Measurements from ENCODE around the gene CR1.

The CR1 gene

DNA sequence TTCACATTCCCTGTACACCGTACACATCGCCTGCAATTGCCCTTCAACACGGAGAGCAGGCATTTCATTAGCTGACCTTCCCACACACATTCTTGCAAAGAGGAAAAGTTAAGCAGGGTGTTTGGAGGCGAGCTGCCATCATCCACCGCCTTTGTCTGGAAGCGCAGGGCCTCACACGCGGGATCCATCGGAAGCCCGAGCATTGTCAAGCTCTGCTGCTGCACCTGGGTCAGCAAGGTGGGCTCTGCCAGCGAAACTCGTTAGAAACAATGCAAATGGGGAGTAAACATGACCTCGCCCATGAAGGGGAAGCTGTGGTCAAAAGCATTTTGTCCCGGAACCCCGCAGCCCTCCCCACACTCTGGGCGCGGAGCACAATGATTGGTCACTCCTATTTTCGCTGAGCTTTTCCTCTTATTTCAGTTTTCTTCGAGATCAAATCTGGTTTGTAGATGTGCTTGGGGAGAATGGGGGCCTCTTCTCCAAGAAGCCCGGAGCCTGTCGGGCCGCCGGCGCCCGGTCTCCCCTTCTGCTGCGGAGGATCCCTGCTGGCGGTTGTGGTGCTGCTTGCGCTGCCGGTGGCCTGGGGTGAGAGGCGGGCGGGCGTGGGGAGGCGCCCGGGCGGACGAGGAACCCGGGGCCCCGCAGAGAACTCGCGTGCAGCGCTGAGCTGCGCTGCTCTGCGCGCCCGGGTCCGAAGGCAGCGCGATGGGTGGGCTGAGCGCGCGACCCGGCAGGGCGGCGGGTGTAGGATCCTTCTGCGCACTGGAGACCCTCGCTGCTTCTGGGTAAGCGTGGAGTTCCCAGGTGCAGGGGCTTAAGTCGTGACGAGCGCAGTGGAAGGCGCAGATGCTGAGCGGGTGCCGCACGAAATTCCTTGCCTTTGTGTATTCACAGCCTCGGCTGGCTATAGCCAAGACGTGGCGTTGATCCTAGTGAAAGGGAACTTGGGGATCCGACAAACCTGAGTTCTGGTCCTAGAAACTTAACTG, at the start of gene CR1:
TSS of gene CR1 (plus strand) at position 357 of the 992 bp plus-strand sequence. CDS start at position 468, 111 bp downstream.
- H3K27me3 Mint-ChIP-seq: no peaks in the 10 kb centered on the region
- no peaks in the 10 kb centered on the region for H3K9me3 Mint-ChIP-seq
- peaks cover 6% of the 10 kb centered on the region for H3K36me3 Mint-ChIP-seq (ENCODE audit: low read depth)
- H3K4me1 Mint-ChIP-seq (ENCODE audit: low read depth): peaks cover 29% of the 10 kb centered on the region
- intact Hi-C loops (cut with micrococcal nuclease): no loop called here
- peak within 1 kb of the TSS; percentile 95 for H3K4me3 Mint-ChIP-seq
- H3K27ac Mint-ChIP-seq: peak within 1 kb of the TSS; percentile 95

DNA sequence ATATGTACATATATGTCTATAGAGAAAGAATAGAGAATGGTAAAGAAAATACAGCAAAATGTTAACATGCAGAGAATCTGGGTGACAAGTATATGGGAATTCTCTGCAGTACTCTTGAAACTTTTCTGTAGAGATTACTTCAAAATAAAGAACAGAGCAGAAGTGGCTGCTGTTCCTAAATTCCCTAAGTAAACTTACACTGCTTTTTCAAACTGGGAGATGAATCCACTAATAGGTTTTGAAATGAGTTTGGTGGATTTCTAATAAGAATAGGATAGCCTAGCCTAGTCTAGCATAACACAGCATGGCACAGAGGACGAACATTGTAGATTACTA, 42.3 kb upstream of the CR1 start:
- Mint-ChIP-seq H3K9me3 (no peaks in the 10 kb centered on the region), H3K4me3 (peak overlapping the region; percentile 70), H3K4me1 (ENCODE audit: low read depth) (no peaks in the 10 kb centered on the region), H3K27me3 (peaks cover 53% of the 10 kb centered on the region), H3K36me3 (ENCODE audit: low read depth) (no peaks in the 10 kb centered on the region), H3K27ac (no peak overlapping the region)
- intact Hi-C loops (cut with micrococcal nuclease): no loop called here

DNA sequence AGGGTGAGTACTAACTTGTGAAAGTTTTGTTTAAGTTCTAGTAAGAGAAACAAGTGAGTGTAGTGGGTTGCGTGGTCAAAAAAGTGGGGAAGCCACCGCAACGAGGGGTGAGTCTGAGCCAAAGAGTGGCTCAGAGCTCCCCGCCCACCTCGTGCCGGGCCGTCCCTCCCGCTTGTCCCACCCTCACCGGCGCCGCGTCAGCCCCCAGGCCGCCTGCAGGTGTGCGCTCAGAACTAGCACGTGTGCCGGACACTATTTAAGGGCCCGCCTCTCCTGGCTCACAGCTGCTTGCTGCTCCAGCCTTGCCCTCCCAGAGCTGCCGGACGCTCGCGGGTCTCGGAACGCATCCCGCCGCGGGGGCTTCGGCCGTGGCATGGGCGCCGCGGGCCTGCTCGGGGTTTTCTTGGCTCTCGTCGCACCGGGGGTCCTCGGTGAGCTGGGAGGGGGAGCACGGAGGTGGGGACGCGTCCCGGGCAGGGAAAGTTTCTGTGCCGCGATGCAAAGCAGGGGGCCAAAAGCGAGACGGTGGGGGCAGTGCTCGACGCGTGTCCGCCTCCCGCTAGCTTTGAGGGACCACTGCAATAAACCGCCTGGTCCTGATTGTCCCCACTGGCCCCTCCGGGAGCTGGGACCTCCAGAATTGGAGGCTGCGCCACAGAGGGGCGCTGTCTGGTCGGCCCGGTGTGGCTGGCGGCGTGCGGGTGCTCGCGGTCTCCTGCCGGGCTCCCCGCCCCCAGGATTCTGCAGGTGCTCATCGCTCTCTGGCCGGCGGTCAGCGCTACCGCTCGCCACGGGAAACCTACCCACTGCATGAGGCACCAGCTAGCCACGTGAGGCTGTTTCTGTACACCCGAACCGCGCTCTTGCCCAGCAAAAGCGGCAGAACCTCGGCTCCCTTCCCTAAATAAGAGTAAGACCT, 41.7 kb upstream of the CR1 start, which contains the start of gene CR2:
TSS of gene CR2 (plus strand) at position 283 of the 919 bp plus-strand sequence. CDS start at position 374, 91 bp downstream.
- Mint-ChIP-seq H3K4me3 (peak within 1 kb of the TSS; percentile 70), H3K4me1 (ENCODE audit: low read depth) (no peaks in the 10 kb centered on the region), H3K36me3 (ENCODE audit: low read depth) (no peaks in the 10 kb centered on the region), H3K27ac (no peak within 1 kb of the TSS), H3K27me3 (peaks cover 48% of the 10 kb centered on the region), H3K9me3 (no peaks in the 10 kb centered on the region)
- intact Hi-C loops (cut with micrococcal nuclease): no loop called here

DNA sequence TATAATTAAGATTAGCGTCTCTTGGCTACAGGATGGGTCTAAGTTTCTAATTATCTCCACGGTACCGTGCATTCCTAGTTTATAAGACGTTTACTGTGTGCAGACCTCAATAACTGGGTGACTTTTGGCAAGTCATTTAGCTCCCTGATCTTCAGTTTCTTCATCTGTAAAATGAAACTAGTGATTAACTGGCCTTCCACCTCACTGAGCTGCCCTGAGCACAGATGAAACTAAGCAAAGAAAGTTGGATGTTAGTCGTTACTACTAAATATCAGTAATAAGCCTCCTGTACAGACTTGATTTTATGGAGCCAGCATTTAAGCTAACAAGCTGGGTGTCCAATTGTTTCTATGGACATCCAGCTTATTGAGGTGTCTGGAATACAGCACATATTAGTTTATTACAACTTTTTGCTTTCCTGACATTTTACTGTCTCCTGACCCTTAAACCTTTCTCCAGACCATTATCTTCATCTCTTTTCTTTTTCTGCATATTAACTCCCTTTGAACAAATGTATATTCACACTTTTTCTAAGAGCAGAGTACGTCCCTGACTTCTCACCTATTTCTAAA, 40.7 kb upstream of the CR1 start:
- Mint-ChIP-seq H3K4me3 (no peak overlapping the region), H3K4me1 (ENCODE audit: low read depth) (no peaks in the 10 kb centered on the region), H3K27me3 (peaks cover 41% of the 10 kb centered on the region), H3K36me3 (ENCODE audit: low read depth) (no peaks in the 10 kb centered on the region), H3K27ac (no peak overlapping the region), H3K9me3 (no peaks in the 10 kb centered on the region)
- intact Hi-C loops (cut with micrococcal nuclease): no loop called here

DNA sequence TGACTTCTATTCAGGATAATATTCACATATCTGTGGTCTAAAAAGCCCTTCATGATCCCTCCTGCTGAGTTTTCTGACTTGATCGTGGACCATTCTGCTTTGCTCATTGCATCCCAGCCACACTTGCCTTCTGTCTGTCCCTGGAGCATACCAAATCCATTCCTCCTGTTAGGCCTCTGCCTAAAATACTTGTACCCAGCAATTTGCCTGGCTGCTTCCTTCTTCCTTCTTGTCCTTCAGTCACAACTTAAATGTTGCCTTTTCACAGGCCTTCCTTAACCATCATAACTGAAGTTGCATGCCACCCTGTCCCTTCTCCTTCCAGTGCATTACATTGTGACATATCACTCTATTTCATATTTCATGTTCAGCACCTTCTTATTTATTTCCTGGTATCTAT, 37.5 kb upstream of the CR1 start:
- intact Hi-C loops (cut with micrococcal nuclease): no loop called here
- no peaks in the 10 kb centered on the region for H3K4me1 Mint-ChIP-seq (ENCODE audit: low read depth)
- no peak overlapping the region for H3K27ac Mint-ChIP-seq
- H3K4me3 Mint-ChIP-seq: no peak overlapping the region
- peaks cover 22% of the 10 kb centered on the region for H3K27me3 Mint-ChIP-seq
- H3K9me3 Mint-ChIP-seq: no peaks in the 10 kb centered on the region
- no peaks in the 10 kb centered on the region for H3K36me3 Mint-ChIP-seq (ENCODE audit: low read depth)

DNA sequence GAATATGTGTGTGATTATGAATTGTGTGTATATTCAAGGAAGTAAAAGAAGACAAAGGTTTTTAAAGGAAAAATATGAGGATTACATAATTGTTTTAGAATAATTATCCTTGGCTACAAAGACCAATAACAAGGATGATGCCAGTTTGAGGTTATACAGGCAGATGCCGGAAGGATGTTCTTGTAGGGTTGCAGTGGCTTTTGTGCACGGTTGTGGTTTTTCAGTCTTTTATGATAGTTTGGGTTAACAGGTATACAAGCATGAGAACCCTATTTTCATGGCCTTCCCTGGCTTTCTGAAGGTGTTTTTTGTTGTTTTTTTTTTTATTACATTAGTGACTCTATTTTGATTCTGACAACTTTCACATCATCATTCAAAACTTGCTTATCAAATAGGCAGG, 36.9 kb upstream of the CR1 start:
- intact Hi-C loops (cut with micrococcal nuclease): no loop called here
- no peaks in the 10 kb centered on the region for H3K36me3 Mint-ChIP-seq (ENCODE audit: low read depth)
- H3K4me1 Mint-ChIP-seq (ENCODE audit: low read depth): no peaks in the 10 kb centered on the region
- H3K9me3 Mint-ChIP-seq: no peaks in the 10 kb centered on the region
- no peak overlapping the region for H3K27ac Mint-ChIP-seq
- H3K4me3 Mint-ChIP-seq: no peak overlapping the region
- H3K27me3 Mint-ChIP-seq: peaks cover 18% of the 10 kb centered on the region

DNA sequence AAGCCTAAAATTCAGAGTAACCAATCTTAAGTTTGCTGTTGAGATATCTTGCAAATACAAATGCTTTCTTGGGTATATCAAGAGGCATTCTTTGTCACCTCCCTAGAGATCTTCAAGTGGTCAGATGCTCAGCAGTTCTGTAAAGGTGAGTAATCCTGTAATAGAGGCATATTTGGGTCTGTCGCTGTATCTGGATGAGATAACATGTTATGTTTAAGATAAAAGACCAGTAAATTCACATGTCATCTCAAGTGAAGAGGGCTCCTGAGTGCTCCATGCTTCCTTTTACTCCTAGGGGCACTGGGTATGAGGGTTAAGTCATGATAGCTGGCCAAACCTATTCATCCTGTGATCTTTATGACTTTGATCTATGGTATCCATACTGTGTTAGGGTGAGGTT, 34.3 kb upstream of the CR1 start:
- no peaks in the 10 kb centered on the region for H3K9me3 Mint-ChIP-seq
- H3K27ac Mint-ChIP-seq: no peak overlapping the region
- H3K4me1 Mint-ChIP-seq (ENCODE audit: low read depth): no peaks in the 10 kb centered on the region
- intact Hi-C loops (cut with micrococcal nuclease): no loop called here
- peaks cover 6% of the 10 kb centered on the region for H3K27me3 Mint-ChIP-seq
- no peaks in the 10 kb centered on the region for H3K36me3 Mint-ChIP-seq (ENCODE audit: low read depth)
- H3K4me3 Mint-ChIP-seq: no peak overlapping the region

DNA sequence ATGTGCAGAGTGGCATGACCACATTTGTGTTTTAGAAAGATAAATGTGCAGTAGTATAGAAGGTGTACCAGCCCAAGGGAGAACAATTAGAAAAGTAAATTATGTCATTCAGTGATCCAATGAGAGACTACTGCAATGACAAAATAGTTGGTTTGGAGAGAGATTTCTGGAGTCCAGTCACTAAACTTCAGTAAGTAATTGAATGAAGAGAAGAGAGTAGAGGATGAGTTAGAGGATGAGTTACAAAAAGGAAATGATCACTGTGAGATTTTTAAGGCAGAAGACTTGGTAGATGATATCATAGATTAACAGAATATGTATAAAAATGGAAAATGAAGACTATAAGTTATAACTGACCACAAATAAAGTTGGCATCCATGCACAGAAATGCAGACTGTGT, 33.4 kb upstream of the CR1 start:
- H3K4me3 Mint-ChIP-seq: no peak overlapping the region
- H3K27me3 Mint-ChIP-seq: peaks cover 8% of the 10 kb centered on the region
- H3K27ac Mint-ChIP-seq: no peak overlapping the region
- H3K4me1 Mint-ChIP-seq (ENCODE audit: low read depth): no peaks in the 10 kb centered on the region
- no peaks in the 10 kb centered on the region for H3K36me3 Mint-ChIP-seq (ENCODE audit: low read depth)
- no peaks in the 10 kb centered on the region for H3K9me3 Mint-ChIP-seq
- intact Hi-C loops (cut with micrococcal nuclease): no loop called here

DNA sequence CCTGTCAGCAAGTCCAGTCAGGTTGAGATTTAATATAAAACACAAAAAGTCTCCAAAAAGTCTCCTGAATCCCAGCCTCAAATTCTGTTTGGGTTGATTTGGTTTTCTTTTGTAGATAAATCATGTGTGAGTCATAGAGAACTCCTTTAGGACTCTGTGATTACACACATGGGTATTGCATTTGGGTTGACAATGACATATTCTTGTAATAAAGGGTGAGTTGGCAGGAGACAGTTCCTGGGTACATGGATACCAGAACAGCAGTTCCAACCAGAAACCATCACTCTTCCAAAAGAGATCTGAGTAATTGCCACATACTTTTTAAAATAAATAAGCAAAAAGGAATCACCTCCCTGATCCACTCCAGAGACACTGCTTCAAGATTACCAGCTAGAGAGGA, 32.9 kb upstream of the CR1 start:
- intact Hi-C loops (cut with micrococcal nuclease): no loop called here
- Mint-ChIP-seq H3K9me3 (no peaks in the 10 kb centered on the region), H3K36me3 (ENCODE audit: low read depth) (no peaks in the 10 kb centered on the region), H3K27me3 (peaks cover 8% of the 10 kb centered on the region), H3K4me1 (ENCODE audit: low read depth) (no peaks in the 10 kb centered on the region), H3K4me3 (no peak overlapping the region), H3K27ac (no peak overlapping the region)

DNA sequence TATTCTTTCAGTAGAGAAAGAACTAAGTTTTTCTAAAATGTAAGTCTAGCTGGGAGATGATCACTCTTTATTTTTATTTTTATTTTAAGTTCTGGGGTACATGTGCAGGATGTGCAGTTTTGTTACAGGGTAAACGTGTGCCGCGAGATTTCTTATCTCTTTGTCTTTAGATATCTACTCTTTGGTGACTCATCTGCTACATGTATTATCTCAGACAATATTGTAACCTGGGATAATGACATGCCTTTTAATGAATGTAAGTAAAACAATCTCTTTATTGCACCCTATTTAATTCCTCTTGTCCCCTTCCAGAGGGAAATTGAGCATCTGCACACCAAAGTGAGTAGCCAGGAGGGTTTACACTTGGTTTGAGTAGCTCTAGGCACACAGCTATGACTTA, 32.4 kb upstream of the CR1 start:
- H3K9me3 Mint-ChIP-seq: no peaks in the 10 kb centered on the region
- no peak overlapping the region for H3K4me3 Mint-ChIP-seq
- intact Hi-C loops (cut with micrococcal nuclease): no loop called here
- H3K27ac Mint-ChIP-seq: no peak overlapping the region
- peaks cover 8% of the 10 kb centered on the region for H3K27me3 Mint-ChIP-seq
- no peaks in the 10 kb centered on the region for H3K4me1 Mint-ChIP-seq (ENCODE audit: low read depth)
- no peaks in the 10 kb centered on the region for H3K36me3 Mint-ChIP-seq (ENCODE audit: low read depth)

DNA sequence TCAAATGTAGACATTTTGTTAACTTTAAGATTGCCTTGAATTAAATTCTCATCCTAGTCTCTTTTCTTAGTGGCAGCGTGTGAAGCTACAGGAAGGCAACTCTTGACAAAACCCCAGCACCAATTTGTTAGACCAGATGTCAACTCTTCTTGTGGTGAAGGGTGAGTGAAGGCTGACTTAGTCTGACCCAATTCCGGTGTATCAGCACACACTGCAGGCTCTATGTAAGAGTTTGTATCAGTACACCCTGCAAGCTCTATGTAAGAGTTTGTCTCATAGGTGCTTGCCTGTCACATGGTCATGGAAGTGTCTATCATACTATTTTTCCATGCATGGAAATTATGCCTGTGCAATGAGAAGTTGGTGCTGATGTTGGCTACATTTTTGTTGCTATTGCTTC, 25.0 kb upstream of the CR1 start:
- intact Hi-C loops (cut with micrococcal nuclease): no loop called here
- Mint-ChIP-seq H3K9me3 (no peaks in the 10 kb centered on the region), H3K36me3 (ENCODE audit: low read depth) (no peaks in the 10 kb centered on the region), H3K27ac (no peak overlapping the region), H3K4me1 (ENCODE audit: low read depth) (no peaks in the 10 kb centered on the region), H3K4me3 (no peak overlapping the region), H3K27me3 (peaks cover 6% of the 10 kb centered on the region)

DNA sequence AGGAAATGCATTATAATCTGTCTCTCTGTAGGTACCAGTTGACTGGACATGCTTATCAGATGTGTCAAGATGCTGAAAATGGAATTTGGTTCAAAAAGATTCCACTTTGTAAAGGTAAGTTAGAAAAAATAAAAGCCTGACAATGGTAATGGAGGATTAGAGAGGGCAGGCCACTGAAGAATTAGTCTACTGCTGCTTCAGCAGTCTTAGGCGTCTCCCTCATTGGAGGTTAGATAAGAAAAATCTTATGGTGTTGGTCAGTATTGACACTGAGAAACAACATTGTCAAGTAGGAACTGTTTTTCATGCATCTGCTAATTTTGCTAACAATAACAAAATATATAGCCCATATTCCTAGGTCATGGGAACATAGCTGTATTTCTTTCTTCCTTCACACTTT, 21.7 kb upstream of the CR1 start:
- no peak overlapping the region for H3K27ac Mint-ChIP-seq
- no peaks in the 10 kb centered on the region for H3K9me3 Mint-ChIP-seq
- H3K27me3 Mint-ChIP-seq: peaks cover 7% of the 10 kb centered on the region
- H3K4me3 Mint-ChIP-seq: no peak overlapping the region
- H3K4me1 Mint-ChIP-seq (ENCODE audit: low read depth): no peaks in the 10 kb centered on the region
- H3K36me3 Mint-ChIP-seq (ENCODE audit: low read depth): no peaks in the 10 kb centered on the region
- intact Hi-C loops (cut with micrococcal nuclease): no loop called here

DNA sequence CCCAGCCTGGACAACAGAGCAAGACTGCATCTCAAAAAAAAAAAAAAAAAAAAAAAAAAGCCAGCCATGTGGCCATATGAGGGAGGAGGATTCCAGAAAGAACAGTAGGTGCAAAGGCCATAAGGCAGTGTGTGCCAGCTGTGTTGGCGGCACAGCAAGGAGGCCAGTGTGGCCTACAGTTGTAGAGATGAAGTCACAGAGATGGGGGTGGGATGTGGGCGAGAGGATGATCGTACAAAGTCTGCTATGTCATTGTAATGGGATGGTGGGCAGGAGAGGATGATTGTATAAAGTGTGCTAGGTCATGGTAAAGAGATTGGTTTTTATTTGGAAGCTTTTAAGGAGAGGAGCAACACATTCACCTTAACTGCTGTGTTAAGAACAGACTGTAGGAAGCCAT, 9.8 kb upstream of the CR1 start:
- Mint-ChIP-seq H3K36me3 (ENCODE audit: low read depth) (no peaks in the 10 kb centered on the region), H3K27ac (no peak overlapping the region), H3K9me3 (no peaks in the 10 kb centered on the region), H3K4me1 (ENCODE audit: low read depth) (no peaks in the 10 kb centered on the region), H3K27me3 (peaks cover 3% of the 10 kb centered on the region), H3K4me3 (no peak overlapping the region)
- intact Hi-C loops (cut with micrococcal nuclease): no loop called here

DNA sequence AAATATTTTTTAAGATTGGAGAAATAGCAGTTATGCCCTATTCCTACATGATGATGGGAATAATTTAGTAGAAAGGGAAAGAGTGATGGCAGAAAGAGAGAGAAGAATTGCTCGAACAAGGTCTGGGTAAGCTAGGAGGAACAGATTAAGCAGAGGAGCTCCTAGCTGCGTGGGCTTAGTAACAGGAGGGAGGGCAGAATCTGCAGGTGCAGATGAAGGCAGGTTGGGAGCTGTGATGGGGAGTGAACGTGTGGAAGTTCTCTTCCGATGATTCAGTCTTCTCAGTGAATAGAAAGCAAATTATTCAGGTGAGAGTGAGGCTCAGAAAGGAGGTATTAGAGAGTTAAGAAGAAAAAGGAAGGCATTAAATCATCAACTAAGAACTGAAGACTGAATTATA, 8.3 kb upstream of the CR1 start:
- H3K36me3 Mint-ChIP-seq (ENCODE audit: low read depth): no peaks in the 10 kb centered on the region
- peaks cover 3% of the 10 kb centered on the region for H3K27me3 Mint-ChIP-seq
- H3K4me1 Mint-ChIP-seq (ENCODE audit: low read depth): no peaks in the 10 kb centered on the region
- intact Hi-C loops (cut with micrococcal nuclease): no loop called here
- H3K9me3 Mint-ChIP-seq: no peaks in the 10 kb centered on the region
- no peak overlapping the region for H3K4me3 Mint-ChIP-seq
- H3K27ac Mint-ChIP-seq: no peak overlapping the region

All from dendritic cell treated with granulocyte-macrophage colony-stimulating factor and Interleukin-4, amounts not matched to agents 40 ng/mL and 50 ng/mL, for 4 days (primary cell).